Measurements from ENCODE around the gene MAX.

Gene MAX

GRCh38 chr14:65069874-65070413, 32.4 kb downstream of the MAX start:
- TF ChIP-seq, protein P1, sequence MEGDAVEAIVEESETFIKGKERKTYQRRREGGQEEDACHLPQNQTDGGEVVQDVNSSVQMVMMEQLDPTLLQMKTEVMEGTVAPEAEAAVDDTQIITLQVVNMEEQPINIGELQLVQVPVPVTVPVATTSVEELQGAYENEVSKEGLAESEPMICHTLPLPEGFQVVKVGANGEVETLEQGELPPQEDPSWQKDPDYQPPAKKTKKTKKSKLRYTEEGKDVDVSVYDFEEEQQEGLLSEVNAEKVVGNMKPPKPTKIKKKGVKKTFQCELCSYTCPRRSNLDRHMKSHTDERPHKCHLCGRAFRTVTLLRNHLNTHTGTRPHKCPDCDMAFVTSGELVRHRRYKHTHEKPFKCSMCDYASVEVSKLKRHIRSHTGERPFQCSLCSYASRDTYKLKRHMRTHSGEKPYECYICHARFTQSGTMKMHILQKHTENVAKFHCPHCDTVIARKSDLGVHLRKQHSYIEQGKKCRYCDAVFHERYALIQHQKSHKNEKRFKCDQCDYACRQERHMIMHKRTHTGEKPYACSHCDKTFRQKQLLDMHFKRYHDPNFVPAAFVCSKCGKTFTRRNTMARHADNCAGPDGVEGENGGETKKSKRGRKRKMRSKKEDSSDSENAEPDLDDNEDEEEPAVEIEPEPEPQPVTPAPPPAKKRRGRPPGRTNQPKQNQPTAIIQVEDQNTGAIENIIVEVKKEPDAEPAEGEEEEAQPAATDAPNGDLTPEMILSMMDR (IDR thresholded peaks at IDR 0.05; ENCODE audit: insufficient read depth, low read depth, low read length, missing control alignments): no peak
- H3K4me3 ChIP-seq (ENCODE audit: low read depth, low read length): no peak overlapping the region
- no peak for DNase-seq (ENCODE audit: low read depth)

- TF ChIP-seq, protein P1 (IDR thresholded peaks at IDR 0.05; ENCODE audit: insufficient read depth, low read depth, low read length, missing control alignments): no peak
- no peak overlapping the region for H3K4me3 ChIP-seq (ENCODE audit: low read depth, low read length)
- no peak for DNase-seq (ENCODE audit: low read depth)
Measured at GRCh38 chr14:65065719-65066118, 36.6 kb downstream of the MAX start.

GRCh38 chr14:65062096-65063075, 39.9 kb downstream of the MAX start:
- H3K4me3 ChIP-seq (ENCODE audit: low read depth, low read length): no peak overlapping the region
- TF ChIP-seq, protein P1 (IDR thresholded peaks at IDR 0.05; ENCODE audit: insufficient read depth, low read depth, low read length, missing control alignments): no peak
- DNase-seq (ENCODE audit: low read depth): no peak

DNA sequence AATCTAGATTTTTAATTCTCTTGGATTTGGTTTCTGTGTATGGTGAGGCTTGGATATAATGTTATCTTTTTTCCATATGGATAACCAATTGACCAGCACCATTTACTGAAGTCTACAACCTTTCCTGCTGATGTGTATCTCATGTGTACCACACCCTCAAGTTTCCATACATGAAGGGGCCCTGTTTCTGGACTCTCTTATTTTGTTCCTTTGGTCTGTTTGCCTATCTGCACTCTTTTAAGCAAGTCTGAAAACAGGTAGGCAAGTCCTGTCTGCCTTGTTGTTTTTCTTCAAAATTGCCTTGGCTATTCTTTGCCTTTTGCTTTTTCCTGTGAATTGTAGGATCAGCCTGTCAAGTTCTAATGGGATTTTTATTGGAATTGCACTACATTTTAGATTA, 44.6 kb downstream of the MAX start:
- DNase-seq (ENCODE audit: low read depth): no peak
- H3K4me3 ChIP-seq (ENCODE audit: low read depth, low read length): no peak overlapping the region
- TF ChIP-seq, protein P1 (IDR thresholded peaks at IDR 0.05; ENCODE audit: insufficient read depth, low read depth, low read length, missing control alignments): no peak

DNA sequence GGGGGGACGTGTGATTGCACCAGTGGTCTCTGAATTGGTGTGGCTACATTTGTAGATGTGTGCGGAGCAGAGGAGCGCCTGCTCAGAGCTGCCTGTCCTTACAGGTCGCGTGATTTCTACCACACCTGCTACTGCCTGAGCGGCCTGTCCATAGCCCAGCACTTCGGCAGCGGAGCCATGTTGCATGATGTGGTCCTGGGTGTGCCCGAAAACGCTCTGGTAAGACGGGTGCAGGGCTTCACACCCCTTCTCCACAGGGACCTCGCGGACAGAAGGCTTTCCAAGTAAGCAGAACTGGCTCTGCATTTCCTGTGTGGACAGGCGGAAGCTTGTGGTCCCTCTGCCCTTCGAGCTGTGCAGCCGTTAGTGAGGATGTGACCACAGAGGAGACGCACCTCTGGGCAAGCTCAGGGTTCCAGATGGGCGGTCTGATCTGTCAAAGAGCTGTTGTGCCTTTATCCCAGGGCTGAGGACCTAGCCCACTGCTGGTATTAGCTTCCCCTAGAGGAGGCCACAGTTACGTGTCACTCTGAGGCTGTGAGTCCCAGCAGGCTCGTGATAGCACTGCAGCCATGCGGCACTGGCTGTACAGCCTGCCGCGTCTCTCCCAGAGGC, 47.7 kb downstream of the MAX start:
- no peak for DNase-seq (ENCODE audit: low read depth)

GRCh38 chr14:65053466-65053865, 48.9 kb downstream of the MAX start:
- no peak overlapping the region for H3K4me3 ChIP-seq (ENCODE audit: low read depth, low read length)
- no peak for DNase-seq (ENCODE audit: low read depth)
- TF ChIP-seq, protein P1 (IDR thresholded peaks at IDR 0.05; ENCODE audit: insufficient read depth, low read depth, low read length, missing control alignments): no peak

More for the DNA sequence above, 47.7 kb downstream of the MAX start:
- no peak overlapping the region for H3K4me3 ChIP-seq (ENCODE audit: low read depth, low read length)
- TF ChIP-seq, protein P1 (IDR thresholded peaks at IDR 0.05; ENCODE audit: insufficient read depth, low read depth, low read length, missing control alignments): no peak

Measured in GM12865 (cell line).